Measurements from ENCODE around the gene TMEM253. TPM values are rescaled to one million over a fixed set of nuclear protein-coding genes. Genes with fewer than 3 reads are reported as not detected.

Gene TMEM253
- total RNA-seq, 1 experiment from 2014 or later: 0.59 TPM

GRCh38 chr14:21086908-21087293, 14.0 kb upstream of the TMEM253 start:
- no peak overlapping the region for H3K27ac ChIP-seq (ENCODE audit: low read depth, low read length)
- no TSS peak for BruUV-seq (replicated peaks)
- ChIA-PET POLR2A (no interaction called here), RAD21 (ENCODE audit: low non-redundant PET in 1 of 2, low total read pairs in 2 of 2, uncharacterized antibody in 2 of 2, unreplicated experiment in 2 of 2) (no interaction called here), CTCF (interaction anchor here (1.0 to 1.9 kb wide), 3 partner anchors 16 to 20 kb away, joined by 3 to 6 read pairs (median 3); partner anchors contain the start of gene ARHGEF40)
- H3K4me1 ChIP-seq (ENCODE audit: control insufficient read depth in 1 of 2, insufficient read depth in 2 of 2, low read length in 2 of 2): peaks cover 3 to 32% of the 10 kb centered on the region in 2 experiments
- H3K36me3 ChIP-seq (ENCODE audit: control insufficient read depth in 1 of 2, insufficient read depth in 2 of 2, low read length in 2 of 2): no peaks in the 10 kb centered on the region; a peak in 2 of 4 replicates
- H2AFZ ChIP-seq (ENCODE audit: low read depth, low read length, poor library complexity, severe bottlenecking): no peak overlapping the region
- no peak for TF ChIP-seq CTCF (IDR thresholded peaks at IDR 0.05 in 2 of 3, conservative IDR thresholded peaks at IDR 0.05 in 1 of 3; ENCODE audit: borderline replicate concordance in 1 of 3, insufficient read depth in 1 of 3, low read depth in 2 of 3, low read length in 2 of 3)
- no peak for TF ChIP-seq FOSL1 (IDR thresholded peaks at IDR 0.05; ENCODE audit: low read depth)
- TF ChIP-seq TCF7L2 (IDR thresholded peaks at IDR 0.05; ENCODE audit: borderline replicate concordance, extremely low read depth, insufficient read depth, insufficient read length): no peak
- TF ChIP-seq SP1 (IDR thresholded peaks at IDR 0.05; ENCODE audit: low read depth): no peak
- no peak for TF ChIP-seq SIN3A (IDR thresholded peaks at IDR 0.05; ENCODE audit: low read depth)
- TF ChIP-seq EGR1 (IDR thresholded peaks at IDR 0.05; ENCODE audit: low read depth): no peak
- no peak for TF ChIP-seq POLR2A (IDR thresholded peaks at IDR 0.05; ENCODE audit: borderline replicate concordance, extremely low read depth, insufficient read depth, insufficient read length)
- TF ChIP-seq YY1 (IDR thresholded peaks at IDR 0.05; ENCODE audit: extremely low read depth, insufficient replicate concordance, low read depth, low read length): no peak
- TF ChIP-seq ZFX (IDR thresholded peaks at IDR 0.05): no peak
- TF ChIP-seq REST (IDR thresholded peaks at IDR 0.05; ENCODE audit: low read depth): no peak
- no peak for TF ChIP-seq ZBTB33 (IDR thresholded peaks at IDR 0.05; ENCODE audit: extremely low read depth, insufficient replicate concordance, low read length)
- TF ChIP-seq SRF (IDR thresholded peaks at IDR 0.05; ENCODE audit: low read depth): no peak
- TF ChIP-seq EZH2 (IDR thresholded peaks at IDR 0.05): no peak
- TF ChIP-seq JUND (IDR thresholded peaks at IDR 0.05): no peak
- H3K9me2 ChIP-seq (ENCODE audit: insufficient read depth): no peaks in the 10 kb centered on the region
- H3K79me2 ChIP-seq (ENCODE audit: insufficient read depth, low read length): no peaks in the 10 kb centered on the region
- intact Hi-C loops (cut with micrococcal nuclease): no loop called here
- H3K27me3 ChIP-seq (ENCODE audit: insufficient read depth, low read length): no peaks in the 10 kb centered on the region
- DNase-seq (ENCODE audit: low read depth, low spot score) (no peak), ATAC-seq (no peak)
- H3K4me3 ChIP-seq (replicated peaks in 1 of 2; ENCODE audit: low read depth in 1 of 2, low read length in 2 of 2): no peak overlapping the region
- no peak overlapping the region for H3K4me2 ChIP-seq (ENCODE audit: low read length)
- no peaks in the 10 kb centered on the region for H3K9me3 ChIP-seq (ENCODE audit: control insufficient read depth in 1 of 2, insufficient read depth in 1 of 2, low read depth in 1 of 2, low read length in 2 of 2)
- no peak overlapping the region for H3K9ac ChIP-seq (ENCODE audit: low read length)
- H4K20me1 ChIP-seq (ENCODE audit: insufficient read depth): no peaks in the 10 kb centered on the region
